HG03135 (cell line): ENCODE results near the gene ATM.
"Not testable (repeated sequence)": the region's sequence is repeated elsewhere in the genome, so short reads cannot be mapped to it uniquely, and the experiment has no call there.

ENCODE experiments used
- ATAC-seq: cut with Tn5 transposase; IDR thresholded peaks from one replicate; pipeline ENCODE4 v1.9.1; 2021; ENCODE audit warnings: mild to moderate bottlenecking, moderate library complexity; ENCODE audit not compliant: unreplicated experiment

The ATM gene

GRCh38 chr11:108351468-108351867 is 128.6 kb downstream of the ATM start:
- ATAC-seq, result no peak

- no peak for ATAC-seq
These were observed 141.3 kb downstream of the ATM start for GRCh38 chr11:108364159-108364558.

GRCh38 chr11:108368134-108368533 is 145.3 kb downstream of the ATM start:
- no peak for ATAC-seq

- no peak for ATAC-seq
These were observed 146.2 kb downstream of the ATM start for GRCh38 chr11:108369064-108369463.

GRCh38 chr11:108370315-108370714 is 147.4 kb downstream of the ATM start:
- no peak for ATAC-seq

GRCh38 chr11:108370990-108371389 is 148.1 kb downstream of the ATM start:
- no peak for ATAC-seq

- not testable (repeated sequence) for ATAC-seq
These were observed 150.6 kb downstream of the ATM start for GRCh38 chr11:108373505-108373904.

- no peak for ATAC-seq
These were observed 165.7 kb downstream of the ATM start for GRCh38 chr11:108388576-108388975.

GRCh38 chr11:108392353-108392752 is 169.5 kb downstream of the ATM start:
- no peak for ATAC-seq

- no peak for ATAC-seq
These were observed 170.2 kb downstream of the ATM start for GRCh38 chr11:108393046-108393445.

- ATAC-seq, result no peak
These were observed 171.9 kb downstream of the ATM start for GRCh38 chr11:108394744-108395284.

- ATAC-seq, result not testable (repeated sequence)
These were observed 173.8 kb downstream of the ATM start for GRCh38 chr11:108396672-108397071.

GRCh38 chr11:108398439-108398838 is 175.6 kb downstream of the ATM start:
- ATAC-seq, result no peak

GRCh38 chr11:108402241-108402640 is 179.4 kb downstream of the ATM start:
- no peak for ATAC-seq

- ATAC-seq, result no peak
These were observed 180.2 kb downstream of the ATM start for GRCh38 chr11:108403052-108403451.

GRCh38 chr11:108405706-108406105 is 182.8 kb downstream of the ATM start:
- ATAC-seq, result no peak

- no peak for ATAC-seq
These were observed 192.1 kb downstream of the ATM start for GRCh38 chr11:108414958-108415357.

GRCh38 chr11:108417551-108417950 is 194.7 kb downstream of the ATM start:
- ATAC-seq, result not testable (repeated sequence)
